ENCODE results near the gene SHBG.

DNA sequence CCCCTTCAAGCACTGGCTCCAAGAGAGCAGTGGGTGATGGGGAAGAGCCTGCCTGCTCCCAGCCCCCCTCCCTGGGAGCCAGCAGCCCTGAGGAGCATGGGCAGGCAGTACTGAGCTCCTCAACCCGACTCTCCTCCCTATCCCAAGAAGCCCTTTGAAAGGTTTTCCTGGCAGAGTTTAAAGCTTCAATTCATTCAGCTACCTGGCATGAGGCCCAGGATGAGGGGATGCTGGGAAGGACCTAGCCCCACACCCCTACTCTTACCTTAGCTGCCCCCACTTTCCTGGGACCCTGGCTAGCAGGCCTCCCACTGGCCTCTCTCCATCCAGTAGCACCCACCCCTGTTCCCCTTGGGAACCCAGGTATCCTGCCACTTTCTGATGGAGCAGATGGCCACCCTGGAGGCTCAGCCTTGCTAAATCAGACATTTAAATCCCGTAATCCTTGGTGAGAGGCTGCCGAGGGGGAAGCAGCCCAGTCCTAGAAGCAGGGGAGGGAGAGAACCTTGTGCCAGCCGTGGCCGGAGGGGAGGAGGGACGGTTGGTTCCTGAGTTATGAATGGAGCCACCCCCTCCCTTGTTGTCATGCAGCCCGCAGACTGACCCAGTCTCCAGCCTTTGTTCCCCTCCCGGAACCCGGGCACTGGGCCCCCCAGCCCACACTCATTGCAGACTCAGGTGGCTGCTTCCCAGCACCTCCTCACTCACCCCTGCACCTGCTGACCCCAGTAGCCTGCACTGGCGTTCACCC is 37.9 kb downstream of the SHBG start:
- TF ChIP-seq GATA2 (IDR thresholded peaks at IDR 0.05; ENCODE audit: low read depth, low read length) = no peak
- TF ChIP-seq GATA3 (IDR thresholded peaks at IDR 0.05; ENCODE audit: low read depth, low read length) = no peak

Data from SH-SY5Y (cell line).